Endothelial cell of umbilical vein (primary cell): ENCODE measurements around the gene PHAF1. TPM values are rescaled to one million over a fixed set of nuclear protein-coding genes. Genes with fewer than 3 reads are reported as not detected.

ENCODE experiments used
- BruUV-seq: library from RNA; stranded (reverse); fragments of 400-500 nt; replicated peaks from 2 replicates; lab custom pipeline; 2021; lab: Mats Ljungman, UMichigan
- CTCF ChIA-PET: fragments of 300-600, 350-600 bp; sonication (Branson Sonifier 250); formaldehyde crosslinking; loops from one replicate; lab custom pipeline; 2021; ENCODE audit warnings: antibody characterized with exemption, inconsistent platforms; lab: Charles Lee
- POLR2A ChIA-PET: fragments of 300-600, 350-600 bp; sonication (Branson Sonifier 250); formaldehyde crosslinking; loops from one replicate; lab custom pipeline; 2021; ENCODE audit warnings: antibody characterized with exemption, inconsistent platforms; lab: Charles Lee
- DNase-seq: peaks from one replicate; pipeline ENCODE4 v3.0.0-alpha.2; 2011; ENCODE audit warnings: low read depth, low spot score
- FAIRE-seq: peaks from 2 replicates; lab custom pipeline; 2011; peaks lifted over from hg19 to GRCh38; lab: Jason Lieb, UNC
- H2AFZ ChIP-seq: 2 replicates; pipeline ENCODE4 v1.6.0; 2012; ENCODE audit warnings: low read depth, low read length, control low read depth, inconsistent platforms
- H3K27ac ChIP-seq: 2 replicates; pipeline ENCODE4 v1.5.1; 2011; ENCODE audit warnings: low read depth, mild to moderate bottlenecking, control low read depth, low read length, moderate library complexity; ENCODE audit not compliant: insufficient read depth
- H3K27me3 ChIP-seq, 2 experiments: 2 replicates each; pipeline versions ENCODE4 v1.6.0 to v1.6.1; 2011; ENCODE audit warnings: low read length in 2 of 2, mixed read lengths in 1 of 2; ENCODE audit not compliant: control insufficient read depth in 2 of 2, insufficient read depth in 2 of 2
- H3K36me3 ChIP-seq, 2 experiments: 2 replicates in 1 of 2; 3 replicates in 1 of 2; pipeline ENCODE4 v1.5.1; 2011; ENCODE audit warnings: low read length in 2 of 2, mild to moderate bottlenecking in 1 of 2, moderate library complexity in 1 of 2; ENCODE audit not compliant: control insufficient read depth in 2 of 2, insufficient read depth in 2 of 2; ENCODE audit errors: extremely low read depth in 1 of 2
- H3K4me1 ChIP-seq: 3 replicates; pipeline ENCODE4 v1.5.1; 2011; ENCODE audit warnings: mild to moderate bottlenecking, low read length; ENCODE audit not compliant: control insufficient read depth, insufficient read depth; ENCODE audit errors: extremely low read depth
- H3K4me2 ChIP-seq: 2 replicates; pipeline ENCODE4 v1.6.1; 2011; ENCODE audit warnings: low read length, control low read depth, mixed read lengths; ENCODE audit not compliant: insufficient read depth
- H3K4me3 ChIP-seq, 3 experiments: fragments of 200-600 bp in 1 of 3; sonication (generic), shearing (Covaris generic) in 1 of 3; replicated peaks in 1 of 3; 2 replicates each; pipeline ENCODE4 v1.5.1; 2011 to 2016; ENCODE audit warnings: control low read depth in 3 of 3, low read length in 3 of 3, mild to moderate bottlenecking in 2 of 3, inconsistent platforms in 1 of 3, low read depth in 1 of 3, moderate library complexity in 1 of 3; ENCODE audit not compliant: insufficient read depth in 1 of 3
- H3K79me2 ChIP-seq: 2 replicates; pipeline ENCODE4 v1.6.0; 2012; ENCODE audit warnings: low read length, inconsistent platforms; ENCODE audit not compliant: control insufficient read depth, insufficient read depth
- H3K9ac ChIP-seq: replicated peaks from 2 replicates; pipeline ENCODE3; 2011; ENCODE audit warnings: low read length, control low read depth; ENCODE audit not compliant: insufficient read depth; ENCODE audit errors: extremely low read depth
- H3K9me1 ChIP-seq: replicated peaks from 3 replicates; pipeline ENCODE4 v1.6.0; 2011; ENCODE audit warnings: mild to moderate bottlenecking, low read length; ENCODE audit not compliant: control insufficient read depth, insufficient read depth; ENCODE audit errors: extremely low read depth
- H3K9me3 ChIP-seq: replicated peaks from 2 replicates; pipeline ENCODE4 v1.5.1; 2012; ENCODE audit warnings: low read length, inconsistent platforms; ENCODE audit not compliant: control insufficient read depth, insufficient read depth
- H4K20me1 ChIP-seq: replicated peaks from 2 replicates; pipeline ENCODE3; 2011; ENCODE audit warnings: mild to moderate bottlenecking, low read length; ENCODE audit not compliant: control insufficient read depth, insufficient read depth; ENCODE audit errors: extremely low read depth
- CTCF ChIP-seq, 2 donors: IDR thresholded peaks; 1 replicate in 1 of 2; 2 replicates in 1 of 2; pipeline ENCODE4 v1.5.1; 2011; ENCODE audit warnings: low read length in 2 of 2, mild to moderate bottlenecking in 2 of 2, moderate library complexity in 2 of 2, control low read depth in 1 of 2, inconsistent platforms in 1 of 2, low read depth in 1 of 2; ENCODE audit not compliant: insufficient read depth in 1 of 2; ENCODE audit errors: extremely low read depth in 1 of 2
- EZH2 ChIP-seq: IDR thresholded peaks from 2 replicates; pipeline ENCODE4 v1.6.1; 2012; ENCODE audit warnings: borderline replicate concordance, low read depth, mild to moderate bottlenecking, moderate library complexity, low read length, inconsistent platforms; ENCODE audit not compliant: severe bottlenecking
- FOS ChIP-seq: IDR thresholded peaks from 2 replicates; pipeline ENCODE4 v1.6.1; 2011; ENCODE audit warnings: mild to moderate bottlenecking, low read length, moderate library complexity, borderline replicate concordance; ENCODE audit not compliant: insufficient read depth
- GATA2 ChIP-seq: IDR thresholded peaks from 2 replicates; pipeline ENCODE4 v1.7.0; 2011; ENCODE audit warnings: low read depth, mild to moderate bottlenecking, moderate library complexity, mixed read lengths, low read length; ENCODE audit not compliant: insufficient read length, insufficient read depth
- JUN ChIP-seq: IDR thresholded peaks from 2 replicates; pipeline ENCODE4 v1.6.1; 2011; ENCODE audit warnings: borderline replicate concordance, low read depth; ENCODE audit not compliant: insufficient read length, insufficient read depth
- MAX ChIP-seq: IDR thresholded peaks from 2 replicates; pipeline ENCODE4 v1.6.1; 2011; ENCODE audit not compliant: insufficient read depth, insufficient read length
- MYC ChIP-seq: IDR thresholded peaks from one replicate; pipeline ENCODE4 v1.6.1; 2011; ENCODE audit warnings: mild to moderate bottlenecking, low read depth, low read length
- POLR2A ChIP-seq: IDR thresholded peaks from 2 replicates; pipeline ENCODE4 v1.6.1; 2012; ENCODE audit warnings: low read depth, mild to moderate bottlenecking, control low read depth, low read length
- POLR2AphosphoS5 ChIP-seq: IDR thresholded peaks from 2 replicates; pipeline ENCODE4 v1.6.1; 2012; ENCODE audit warnings: low read depth, mild to moderate bottlenecking, control low read depth, low read length, moderate library complexity; ENCODE audit not compliant: insufficient read depth
- dilution Hi-C: fragments of 300-500 bp; cut with MboI; formaldehyde crosslinking; loops from one replicate; pipeline ENCODE4 v1.15.0; 2019; ENCODE audit warnings: low sequenced_read_pairs; ENCODE audit not compliant: extremely low pct_ligation_motif_present
- intact Hi-C: fragments of 100-400 bp; cut with micrococcal nuclease; formaldehyde crosslinking; loops from one replicate; pipeline ENCODE4 v1.10.0; 2022
- polyA plus RNA-seq, 4 experiments: library from polyadenylated mRNA; depleted of rRNA in 3 of 4; stranded (reverse) in 3 of 4; unstranded in 1 of 4; fragments of >200 nt; gene quantifications; 2 replicates each; pipeline versions ENCODE4 v1.2.1 to v1.2.3, GENCODE V29; 2011 to 2012; ENCODE audit warnings: missing spikeins in 1 of 4
- total RNA-seq: library from RNA; stranded (reverse); gene quantifications from 2 replicates; pipeline ENCODE4 v1.2.3, GENCODE V29; 2021

The PHAF1 gene
- total and polyA plus RNA-seq, 2 donors (not counting 3 experiments of a cell fraction or from before 2014, with no cell fraction given): 18.5 to 21.9 TPM

- intact Hi-C loops: no loop called here
- no TSS peak for BruUV-seq
- Histone ChIP-seq H3K36me3 (no peaks in the 10 kb centered on the region), H2AFZ (no peak overlapping the region), H3K9me3 (no peaks in the 10 kb centered on the region), H3K9me1 (no peaks in the 10 kb centered on the region), H3K4me3 (no peak overlapping the region), H3K27me3 (peaks cover 33 to 41% of the 10 kb centered on the region in 2 experiments), H3K27ac (no peak overlapping the region), H3K9ac (no peak overlapping the region), H3K4me2 (no peak overlapping the region), H3K79me2 (no peaks in the 10 kb centered on the region), H3K4me1 (peaks cover 26% of the 10 kb centered on the region), H4K20me1 (no peaks in the 10 kb centered on the region)
- ChIA-PET CTCF (interaction anchor here (3.5 to 4.2 kb wide), 2 partner anchors 12 to 17 kb away, joined by 26 to 29 read pairs; partner anchors contain the start of gene MATCAP1), POLR2A (interaction anchor here (0.6 kb wide), 1 partner anchor 46 kb away, joined by 5 read pairs; no protein-coding TSS in a partner anchor)
- no peak for DNase-seq
- no peak for TF ChIP-seq POLR2A
- TF ChIP-seq CTCF (IDR thresholded peaks at IDR 0.05; ENCODE audit: extremely low read depth in 1 of 2, insufficient read depth in 1 of 2, low read depth in 1 of 2, low read length in 2 of 2): no peak
- TF ChIP-seq MAX: no peak
- no peak for TF ChIP-seq EZH2
- TF ChIP-seq MYC: no peak
- TF ChIP-seq JUN: no peak
- TF ChIP-seq GATA2: no peak
- TF ChIP-seq POLR2AphosphoS5: no peak
- TF ChIP-seq FOS: no peak
- FAIRE-seq: no peak
- dilution Hi-C loops: no loop called here
These were observed 57.8 kb downstream of the PHAF1 start for GRCh38 chr16:67167588-67167987.
